ENCODE data around the gene GPR161.

Gene GPR161

DNA sequence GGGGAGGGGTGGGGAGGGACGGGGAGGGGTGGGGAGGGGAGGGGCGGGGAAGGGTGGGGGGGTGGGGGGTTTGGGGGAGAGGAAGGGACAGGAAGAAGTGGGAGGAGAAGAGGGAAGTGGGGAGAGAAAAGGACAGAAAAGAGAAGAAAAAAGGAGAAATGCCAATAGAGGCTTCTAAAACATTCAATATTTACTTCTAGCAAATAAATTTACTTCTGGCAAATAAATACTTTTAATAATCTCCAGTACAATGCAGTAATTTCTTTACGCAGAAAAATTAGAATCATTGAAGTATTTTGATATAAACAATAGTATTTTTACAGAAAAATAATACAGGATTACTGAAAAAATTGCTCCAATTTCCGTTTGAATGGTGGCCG lies 9.4 kb upstream of the GPR161 start:
- DNase-seq, result no peak

DNA sequence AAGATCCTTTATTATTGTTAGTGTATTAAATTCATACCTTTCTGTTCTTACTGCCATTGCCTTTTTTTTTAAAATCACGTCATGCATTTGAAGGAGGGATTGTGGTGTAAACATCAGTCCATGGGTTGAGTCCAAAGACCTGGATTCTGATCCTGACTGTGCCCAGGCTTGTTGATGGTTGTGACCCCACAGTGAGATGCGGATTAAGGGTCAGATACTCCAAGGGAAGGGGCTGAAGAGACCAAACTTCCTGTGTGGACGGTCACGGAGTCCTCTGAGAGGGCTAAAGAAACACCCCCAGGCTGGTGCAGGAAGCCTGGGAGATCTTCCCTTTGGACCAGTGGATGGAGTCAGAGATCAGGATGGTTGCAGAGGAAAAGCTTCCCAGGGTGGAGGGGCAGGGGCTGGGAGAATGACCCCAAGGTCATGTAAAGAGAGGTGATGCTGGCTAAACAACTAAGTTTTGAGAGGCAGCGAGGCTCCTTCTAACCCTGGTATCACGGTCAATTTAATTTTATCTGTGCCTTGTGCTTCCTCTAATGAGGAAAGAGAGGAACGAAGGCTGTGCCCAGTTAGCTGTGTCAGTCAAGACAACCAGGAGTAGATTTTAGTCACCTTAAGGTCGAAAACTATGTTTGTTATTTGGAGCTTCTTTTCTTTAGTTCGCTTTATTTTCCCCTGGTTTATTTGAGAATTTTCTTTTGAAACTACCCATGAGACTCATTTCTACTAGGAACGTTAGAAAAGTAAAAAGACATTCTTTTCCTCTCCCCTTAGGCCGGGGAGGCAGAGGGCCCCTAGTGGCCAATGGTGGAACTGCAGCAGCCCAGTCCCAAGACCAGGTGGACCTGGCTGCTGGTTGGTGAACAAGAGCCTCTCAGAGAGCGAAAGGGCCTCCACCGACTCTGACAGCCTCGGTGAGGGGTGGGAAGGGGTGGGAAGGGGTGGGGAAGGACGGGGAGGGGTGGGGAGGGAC lies 8.7 kb upstream of the GPR161 start:
- peak; percentile 88 for DNase-seq

DNA sequence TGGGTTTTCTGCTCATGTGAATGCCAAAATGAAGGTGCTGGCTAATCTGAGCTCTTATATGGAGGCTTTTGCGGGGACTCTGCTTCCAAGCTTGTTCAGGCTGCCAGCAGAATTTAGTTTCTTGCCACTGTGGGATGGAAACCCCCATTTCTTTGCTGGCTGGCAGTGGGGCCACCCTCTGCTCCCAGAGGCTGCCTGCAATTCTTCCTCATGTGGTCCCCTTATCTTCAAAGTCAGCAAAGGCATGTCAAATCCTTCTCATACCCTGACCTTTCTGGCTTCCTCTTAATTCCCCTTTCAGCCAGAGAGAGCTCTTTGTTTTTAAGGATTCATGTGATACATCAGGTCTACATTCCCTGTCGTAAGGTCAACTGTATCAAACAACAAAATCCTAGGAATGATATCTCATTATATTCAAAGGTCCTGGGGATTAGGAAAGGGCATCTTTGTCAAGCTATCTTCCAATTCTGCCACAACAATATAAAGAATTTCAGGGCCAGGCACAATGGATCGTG lies 5.2 kb upstream of the GPR161 start:
- no peak for DNase-seq

DNA sequence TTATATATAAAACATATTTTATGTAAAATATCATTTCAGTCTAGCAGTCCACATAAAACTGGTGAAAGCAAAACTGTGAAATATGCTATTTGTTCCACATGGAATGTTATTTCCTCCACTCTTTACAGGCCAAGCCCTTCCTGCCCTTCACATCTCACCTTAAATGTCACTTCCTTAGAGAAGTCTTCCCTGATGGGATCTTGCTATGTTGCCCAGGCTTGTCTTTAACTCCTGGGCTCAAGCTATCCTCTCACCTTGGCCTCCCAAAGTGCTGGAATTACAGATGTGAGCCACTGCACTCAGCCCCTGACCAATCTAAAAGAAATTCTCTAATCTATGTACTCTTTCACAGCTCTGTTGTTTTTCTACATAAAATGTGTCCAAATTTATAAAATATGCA lies 2.3 kb upstream of the GPR161 start:
- DNase-seq, result no peak

DNA sequence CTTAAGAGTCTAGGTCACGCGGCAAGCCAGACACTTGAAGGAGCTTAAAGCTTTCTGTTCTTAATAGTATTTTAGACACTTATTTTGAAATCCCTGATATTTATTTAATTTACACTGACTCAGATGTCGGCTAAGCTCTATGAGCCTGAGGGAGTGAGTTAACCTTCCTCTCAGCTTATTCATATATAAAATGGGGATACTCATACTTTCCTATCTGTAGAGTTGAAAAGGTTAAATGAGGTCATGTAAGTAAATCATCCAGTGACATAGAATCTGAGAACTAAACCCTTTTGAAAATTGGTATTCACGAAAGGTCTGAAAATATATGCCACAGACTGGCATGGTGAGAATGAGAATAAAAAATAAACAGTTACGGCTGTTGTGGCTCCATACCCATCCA lies 1.4 kb upstream of the GPR161 start:
- no peak for DNase-seq

DNA sequence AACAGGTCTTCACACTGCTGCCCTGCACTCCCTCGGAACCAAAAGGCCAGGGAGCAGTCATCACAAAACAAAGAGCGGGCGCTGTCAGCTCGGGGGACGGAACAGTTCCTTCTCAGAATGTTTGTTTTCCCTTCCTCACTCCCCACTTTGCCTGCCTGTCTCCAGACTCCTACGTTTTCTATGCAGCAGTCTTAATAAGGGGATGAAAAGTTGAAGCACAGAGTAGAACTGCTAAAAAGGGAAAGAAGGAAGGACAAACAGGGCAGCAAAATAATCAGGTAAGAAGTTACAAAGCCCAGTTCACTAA lies 738 bp upstream of the GPR161 start:
- DNase-seq, result no peak

DNA sequence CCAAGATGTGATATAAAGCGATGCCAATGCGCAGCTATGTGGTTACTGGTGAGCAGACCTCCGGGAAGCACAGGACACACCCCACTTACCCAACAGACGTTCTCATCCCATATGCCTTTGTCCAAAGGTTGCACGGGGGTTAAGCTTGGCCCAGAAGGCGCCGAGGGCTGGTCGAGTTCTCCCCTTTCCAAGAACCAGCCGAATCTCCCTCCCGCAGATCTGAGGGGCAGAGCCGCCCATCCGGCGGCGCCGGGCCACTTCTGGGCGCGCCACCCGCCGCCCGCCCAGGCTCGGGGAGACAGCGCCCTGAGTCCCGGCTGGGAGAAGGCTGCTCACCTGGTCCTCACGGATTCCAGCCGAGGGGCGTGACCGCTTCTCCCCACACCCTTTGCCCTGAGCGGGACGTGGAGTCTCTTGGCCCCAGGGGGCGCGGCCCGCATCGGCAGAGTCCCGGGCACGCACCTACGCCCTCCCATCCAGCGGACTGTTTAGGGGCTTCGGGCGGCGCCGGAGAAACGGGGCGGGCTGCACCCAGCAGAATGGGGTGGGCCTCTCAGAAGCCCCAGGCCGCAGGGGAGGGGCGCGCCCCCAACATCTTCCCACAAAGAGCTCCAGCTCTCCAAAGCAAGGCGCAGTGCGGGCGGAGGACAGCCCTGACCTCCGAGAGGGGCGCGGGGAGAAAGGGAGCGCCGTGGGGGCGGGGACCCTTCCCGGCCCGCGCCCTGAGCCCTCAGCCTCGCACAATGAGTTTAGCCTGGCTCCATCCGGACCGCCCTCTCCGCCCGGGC lies 615 bp downstream of the GPR161 start:
- DNase-seq, result peak; percentile 7

DNA sequence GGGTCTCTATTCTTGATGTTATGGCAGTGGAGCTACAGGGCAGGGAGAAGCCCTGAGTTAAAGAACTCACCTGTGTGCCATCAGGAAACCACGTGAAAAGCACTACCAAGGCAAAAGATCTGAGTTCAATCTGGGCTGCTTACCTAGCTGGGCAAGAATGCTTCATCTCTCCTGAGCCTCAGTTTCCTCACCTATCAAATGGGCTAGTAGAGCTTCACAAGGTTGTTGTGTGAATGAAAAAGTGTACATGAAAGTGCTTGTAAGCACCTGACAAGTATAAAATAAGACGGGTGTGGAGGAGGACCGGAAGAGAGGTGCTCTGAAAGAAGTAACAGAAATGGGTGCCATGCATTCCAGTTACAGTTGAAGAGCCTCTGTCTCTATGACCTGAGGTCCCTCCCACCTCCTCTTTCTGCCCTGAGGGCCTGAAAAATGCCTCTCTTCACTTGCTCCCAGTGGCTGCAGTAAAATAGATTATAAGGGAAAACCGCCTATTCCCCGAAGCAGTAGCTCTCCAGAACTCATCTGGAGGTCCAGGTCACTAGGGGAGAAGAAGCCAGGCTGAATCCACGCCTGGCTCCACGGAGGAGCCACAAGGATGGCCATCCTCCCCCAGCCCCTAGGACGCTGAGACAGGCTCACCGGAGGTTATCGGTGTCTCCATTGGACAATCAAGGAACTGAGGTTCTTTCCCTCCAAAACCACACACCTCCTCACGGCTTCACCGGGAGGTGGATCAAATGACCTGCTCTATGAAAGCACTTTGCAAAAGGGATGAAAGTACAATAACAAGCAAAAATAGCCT lies 1.4 kb downstream of the GPR161 start:
- DNase-seq, result no peak

DNA sequence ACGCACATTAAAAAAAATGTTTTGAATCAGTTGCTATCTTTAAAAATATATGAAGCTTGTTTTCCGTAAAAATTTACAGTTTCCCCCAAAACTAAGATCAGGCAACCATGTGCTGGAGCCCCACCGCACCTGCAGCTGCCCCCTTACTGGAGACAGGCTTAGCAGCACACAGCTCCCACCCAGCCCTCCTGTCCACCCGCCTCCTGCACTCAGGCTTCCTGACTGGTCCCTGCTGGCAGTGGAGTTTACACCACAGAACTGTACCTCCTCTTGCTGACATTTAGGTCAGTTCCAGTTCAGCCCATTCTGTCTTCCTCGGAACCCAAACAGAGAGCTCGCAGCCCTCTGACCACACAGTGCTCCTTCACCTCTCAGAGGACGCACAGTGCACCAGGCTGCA lies 2.1 kb downstream of the GPR161 start:
- no peak for DNase-seq

DNA sequence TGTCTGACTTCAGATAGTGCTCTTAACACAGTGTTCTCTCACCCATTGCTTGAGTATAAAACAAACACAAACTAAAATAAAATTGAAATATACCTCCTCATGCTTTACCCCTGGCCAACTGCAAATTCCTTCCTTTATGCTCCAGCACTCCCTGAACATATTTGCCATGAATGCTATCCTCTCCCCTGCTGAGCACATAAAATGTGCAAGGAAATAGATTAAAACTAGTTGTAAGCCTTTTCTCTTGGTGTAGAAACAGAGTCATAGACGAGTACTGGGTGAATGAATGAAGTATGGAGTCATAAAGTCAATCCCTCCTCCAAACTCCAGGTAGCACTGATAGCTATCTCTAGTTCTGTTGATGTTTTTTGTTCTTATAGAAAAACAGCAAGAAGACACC lies 2.6 kb downstream of the GPR161 start:
- DNase-seq, result no peak

DNA sequence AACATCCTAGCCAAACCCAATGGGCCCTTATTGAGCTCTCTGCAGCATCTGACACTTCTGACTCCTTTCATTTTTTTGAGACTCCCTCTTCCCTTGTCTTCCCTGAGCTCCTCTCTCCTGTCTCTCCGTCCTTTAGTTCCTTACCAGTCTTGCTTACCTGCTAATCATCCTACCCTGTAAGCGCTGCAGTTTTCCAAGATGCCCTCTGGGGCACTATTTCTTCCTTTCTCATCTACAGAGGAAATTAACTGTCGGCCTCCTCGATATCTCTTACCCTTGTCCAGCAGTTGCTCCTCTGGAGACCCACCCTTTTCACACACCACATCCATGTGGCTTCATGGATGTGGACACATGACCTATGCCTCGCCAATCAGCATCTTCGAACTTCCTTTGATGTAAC lies 6.8 kb downstream of the GPR161 start:
- no peak for DNase-seq

DNA sequence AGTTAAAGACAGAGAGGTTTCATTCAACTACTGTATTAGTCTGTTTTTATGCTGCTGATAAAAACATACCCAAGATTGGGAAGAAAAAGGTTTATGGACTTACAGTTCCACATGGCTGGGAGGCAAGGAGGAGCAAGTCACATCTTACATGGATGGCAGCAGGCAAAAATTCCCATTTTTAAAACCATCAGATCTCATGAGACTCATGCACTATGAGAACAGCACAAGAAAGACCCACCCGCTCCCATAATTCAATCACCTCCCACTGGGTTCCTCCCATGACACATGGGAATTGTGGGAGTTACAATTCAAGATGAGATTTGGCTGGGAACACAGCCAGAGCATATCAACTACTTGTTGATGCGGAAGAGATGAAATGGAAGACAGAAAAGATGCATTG lies 9.2 kb downstream of the GPR161 start:
- DNase-seq, result no peak

DNA sequence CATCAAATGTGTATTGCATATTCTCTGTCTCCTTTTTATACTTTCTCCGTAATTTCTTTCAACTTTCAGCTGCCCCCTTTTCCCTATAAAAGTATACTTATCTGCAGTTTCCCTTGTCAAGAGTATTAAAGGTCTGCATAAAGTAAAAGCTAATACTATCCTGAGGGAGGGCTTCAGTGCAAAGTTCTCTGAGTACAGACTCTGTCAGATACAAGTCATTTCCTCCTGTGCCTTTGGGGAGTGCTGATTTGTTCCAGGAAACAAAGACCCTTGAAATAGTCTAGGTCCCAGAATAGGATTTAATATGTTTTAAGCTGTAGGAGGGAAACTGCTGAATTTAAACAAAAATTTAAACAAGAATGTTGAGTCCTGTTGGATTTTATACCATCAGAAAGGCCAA lies 11.7 kb downstream of the GPR161 start:
- DNase-seq, result no peak

DNA sequence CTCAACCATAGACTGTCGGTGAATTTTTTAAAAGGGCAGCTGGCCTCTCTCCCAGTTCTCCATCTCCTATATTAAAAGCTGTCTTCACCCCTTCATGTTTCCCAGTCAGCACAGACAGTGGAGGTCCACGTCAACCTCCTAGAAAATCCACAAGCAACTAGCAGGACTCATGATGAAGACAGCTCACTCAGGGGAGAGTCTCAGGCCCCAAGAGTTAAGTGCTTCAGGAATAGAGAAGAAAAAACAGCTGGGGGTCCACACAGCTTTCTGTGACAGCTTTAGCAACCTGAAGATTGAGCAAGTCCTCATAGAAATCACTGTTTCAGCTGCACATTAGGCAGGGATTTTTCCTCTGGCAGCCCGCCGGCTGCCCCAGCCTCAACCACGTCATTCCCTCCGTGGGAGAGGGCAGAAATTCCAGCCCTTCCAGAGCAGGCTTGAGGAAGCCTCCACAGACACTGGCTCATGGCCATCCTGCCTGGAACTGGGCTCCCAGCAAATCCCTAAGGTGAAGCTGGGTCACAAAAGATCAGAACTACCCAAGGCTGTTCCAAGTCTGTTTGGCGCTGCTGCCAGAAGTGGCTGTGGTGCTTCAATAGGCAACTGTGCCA lies 15.2 kb downstream of the GPR161 start:
- DNase-seq, result no peak

DNA sequence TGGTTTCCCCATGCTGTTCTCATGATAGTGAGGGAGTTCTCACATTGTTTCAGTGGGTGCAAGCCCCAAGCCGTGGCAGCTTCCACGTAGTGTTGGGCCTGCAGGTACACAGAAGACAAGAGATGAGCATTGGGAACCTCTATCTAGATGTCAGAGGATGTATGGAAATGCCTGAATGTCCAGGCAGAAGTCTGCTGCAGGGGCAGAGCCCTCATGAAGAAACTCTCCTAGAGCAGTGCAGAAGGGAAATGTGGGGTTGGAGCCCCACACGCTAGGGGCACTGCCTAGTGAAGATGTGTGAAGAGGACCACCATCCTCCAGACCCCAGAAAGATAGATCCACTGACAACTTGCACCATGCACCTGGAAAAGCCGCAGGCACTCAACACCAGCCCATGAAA lies 17.0 kb downstream of the GPR161 start:
- no peak for DNase-seq

DNA sequence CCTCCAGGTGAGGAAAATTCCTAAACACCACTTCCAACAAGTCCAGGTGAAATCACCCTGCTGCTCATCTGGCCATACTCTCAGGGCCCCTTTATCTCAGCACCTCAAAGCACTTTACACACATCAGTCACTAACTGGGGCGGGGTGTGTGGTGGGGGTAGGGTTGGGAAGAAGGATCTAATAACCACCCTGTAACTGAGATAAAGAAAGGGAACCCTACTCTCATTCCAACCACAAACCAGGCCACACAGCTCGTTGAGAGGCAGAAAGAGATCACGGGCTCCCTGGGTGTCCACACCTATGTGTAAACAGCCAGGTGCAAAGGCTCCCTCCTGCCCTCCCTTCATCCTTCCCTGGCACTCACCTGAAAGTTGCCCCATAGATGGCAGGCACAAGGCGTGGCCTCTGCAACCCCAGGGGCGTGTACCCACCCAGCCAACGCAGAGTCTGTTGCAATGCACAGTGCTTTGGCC lies 20.4 kb downstream of the GPR161 start:
- no peak for DNase-seq

DNA sequence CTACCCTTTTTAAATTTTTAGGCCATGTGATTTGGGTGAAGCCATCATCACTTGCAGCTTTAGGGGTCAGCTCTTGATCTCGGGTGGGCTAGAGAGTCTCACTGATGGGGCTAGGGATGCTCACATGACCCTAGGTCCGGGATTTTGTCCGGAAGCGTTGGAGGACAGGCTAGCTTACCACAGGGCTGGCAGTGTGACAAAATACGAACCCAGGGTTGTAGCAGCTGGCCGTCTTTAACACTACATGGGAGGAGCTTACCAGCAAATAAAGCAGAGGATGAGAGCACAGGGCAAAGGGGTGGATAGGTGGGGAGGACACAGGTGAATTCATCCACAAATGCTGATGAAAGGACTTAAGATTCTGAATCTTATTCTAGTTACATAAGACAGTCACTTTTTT lies 21.9 kb downstream of the GPR161 start:
- DNase-seq, result no peak

DNA sequence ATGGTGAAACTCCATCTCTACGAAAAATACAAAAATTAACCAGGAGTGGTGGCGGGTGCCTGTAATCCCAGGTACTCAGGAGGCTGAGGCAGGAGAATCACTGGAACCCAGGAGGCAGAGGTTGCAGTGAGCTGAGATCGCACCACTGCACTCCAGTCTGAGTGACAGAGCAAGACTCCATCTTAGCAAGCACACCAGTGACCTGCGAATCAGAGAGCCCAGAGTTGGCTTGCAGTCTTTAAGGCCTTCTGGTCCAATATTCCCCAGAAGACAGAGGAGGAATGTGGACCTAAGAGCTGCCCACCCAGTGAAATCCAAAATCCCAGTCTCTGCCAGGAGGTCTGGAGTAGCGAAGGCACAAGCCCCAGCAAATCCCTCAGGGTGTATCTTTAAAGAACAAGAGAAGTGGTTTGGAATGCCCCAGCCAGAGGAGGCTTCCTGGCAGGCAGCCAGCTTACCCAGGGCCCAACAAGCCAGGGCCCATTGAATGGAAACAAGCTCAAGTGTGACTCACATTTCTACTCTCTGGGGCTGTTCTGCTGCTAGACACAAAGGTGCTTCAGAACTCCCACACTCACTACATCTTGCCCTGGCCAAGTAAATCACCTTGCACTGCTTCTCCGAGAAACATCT lies 23.9 kb downstream of the GPR161 start:
- peak; percentile 43 for DNase-seq

DNA sequence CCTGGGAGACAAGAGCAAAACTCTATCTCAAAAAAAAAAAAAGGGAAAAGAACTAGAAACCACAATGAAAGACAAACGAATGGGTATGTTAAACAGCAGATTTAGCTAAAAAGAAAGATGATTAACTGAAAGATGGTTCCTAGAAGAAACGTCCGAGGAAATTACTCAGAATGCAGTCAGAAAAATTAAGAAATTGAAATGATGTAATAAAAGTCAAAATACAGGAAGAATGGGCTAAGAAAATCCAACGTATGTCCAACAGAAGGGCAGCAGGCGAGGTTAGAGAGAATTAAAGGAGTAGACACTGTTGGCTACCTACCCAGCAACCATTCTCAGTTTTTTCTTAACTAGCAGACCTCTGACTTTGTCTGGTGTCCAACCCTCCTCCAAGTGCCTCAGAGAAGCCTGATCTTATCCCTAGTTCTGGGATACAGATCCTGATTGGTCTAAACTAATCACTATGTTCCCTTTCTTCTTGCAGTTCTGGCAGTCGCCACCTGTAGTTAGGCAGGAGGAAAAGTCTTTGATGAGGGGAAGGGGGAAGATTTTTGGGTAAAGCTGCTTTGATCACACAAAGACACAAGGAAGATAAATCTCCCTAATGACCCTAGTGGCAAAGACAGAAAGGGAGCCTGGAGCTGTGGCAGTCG lies 25.7 kb downstream of the GPR161 start:
- no peak for DNase-seq

DNA sequence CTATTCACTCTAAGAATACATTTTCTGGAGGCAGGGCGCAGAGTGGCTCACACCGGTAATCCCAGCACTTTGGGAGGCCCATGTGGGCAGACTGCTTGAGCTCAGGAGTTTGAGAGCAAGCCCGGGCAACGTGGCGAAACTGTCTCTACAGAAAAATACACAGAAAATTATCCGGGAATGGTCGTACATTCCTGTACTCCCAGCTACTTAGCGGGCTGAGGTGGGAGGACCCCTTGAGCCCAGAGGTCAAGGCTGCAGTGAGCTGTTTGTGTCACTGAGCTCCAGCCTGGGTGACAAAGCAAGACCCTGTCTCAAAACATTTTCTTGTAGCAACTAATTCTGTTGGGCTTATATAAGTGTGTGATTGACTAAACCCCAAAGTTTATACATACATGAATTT lies 30.5 kb downstream of the GPR161 start:
- DNase-seq, result no peak

DNA sequence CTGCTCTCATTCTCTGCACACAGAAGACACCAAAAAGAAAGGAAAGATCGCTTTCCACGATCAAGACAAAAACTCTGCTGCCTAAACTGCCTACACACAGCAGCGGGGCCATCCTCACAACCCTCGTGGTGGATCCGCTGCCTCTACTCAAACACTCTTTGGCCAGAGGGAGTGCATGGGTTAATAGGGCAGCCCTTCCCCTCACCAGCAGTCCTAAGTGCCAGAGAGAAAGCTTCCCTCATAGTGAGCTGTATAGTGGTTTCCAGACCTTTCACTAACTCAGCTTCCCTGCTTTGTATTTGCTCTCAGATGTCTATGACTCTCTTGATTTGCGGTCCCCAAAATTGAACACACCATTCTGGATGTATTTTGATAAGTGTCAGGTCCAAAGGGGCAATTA lies 30.9 kb downstream of the GPR161 start:
- DNase-seq, result no peak

DNA sequence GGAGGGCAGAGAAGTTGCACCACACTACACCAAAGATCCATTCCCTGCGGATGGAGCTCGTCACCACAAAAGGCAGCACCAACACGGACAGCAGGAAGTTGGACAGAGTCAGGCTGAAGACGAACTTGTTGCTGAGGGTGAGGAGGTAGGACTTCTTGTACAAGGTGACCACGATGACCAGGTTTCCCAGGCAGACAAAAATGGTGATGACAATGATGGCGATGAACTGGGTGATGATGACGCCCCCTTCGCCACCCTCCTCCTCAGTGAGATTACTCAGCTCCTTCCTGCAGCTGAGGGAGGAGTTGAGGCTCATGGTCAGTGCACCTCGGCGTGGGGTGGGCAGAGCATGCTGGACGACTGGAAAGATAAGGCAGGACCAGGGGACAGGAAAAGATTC lies 32.2 kb downstream of the GPR161 start:
- DNase-seq, result no peak

All from activated naive CD4-positive, alpha-beta T cell treated with Interleukin-2 at 50 U/mL for 16 hours (primary cell).